HepG2 (cell line): ENCODE measurements around the gene TMEM256.

ENCODE experiments used
- CENPX ChIP-seq: sonication (generic); formaldehyde crosslinking; IDR thresholded peaks from 2 replicates; pipeline ENCODE4 v1.9.0; 2021; ENCODE audit warnings: mild to moderate bottlenecking, missing genetic modification reagents, moderate library complexity
- EP300 ChIP-seq, 3 experiments: sonication (generic) in 1 of 3; formaldehyde crosslinking in 1 of 3; IDR thresholded peaks; 2 replicates each; pipeline versions ENCODE4 v1.5.1 to v1.6.1; 2011 to 2020; ENCODE audit warnings: low read depth in 2 of 3, low read length in 2 of 3, borderline replicate concordance in 1 of 3, improper control_type of control experiment in 1 of 3, mild to moderate bottlenecking in 1 of 3, missing genetic modification reagents in 1 of 3, moderate library complexity in 1 of 3
- MEIS2 ChIP-seq: sonication (generic); formaldehyde crosslinking; IDR thresholded peaks from 2 replicates; pipeline ENCODE4 v1.9.0; 2021; ENCODE audit warnings: mild to moderate bottlenecking, missing genetic modification reagents
- POLR2A ChIP-seq, 2 experiments: IDR thresholded peaks; 2 replicates each; pipeline ENCODE4 v1.6.1; 2011; ENCODE audit warnings: low read depth in 2 of 2, low read length in 2 of 2, mild to moderate bottlenecking in 1 of 2, moderate library complexity in 1 of 2; ENCODE audit not compliant: insufficient read depth in 1 of 2
- PPARG ChIP-seq: conservative IDR thresholded peaks from 2 replicates; pipeline ENCODE4 v1.6.1; 2016; ENCODE audit warnings: missing biosample characterization, missing genetic modification reagents
- SP5 ChIP-seq: IDR thresholded peaks from 2 replicates; pipeline ENCODE4 v1.6.1; 2016; ENCODE audit warnings: low read depth, borderline replicate concordance
- SUZ12 ChIP-seq: fragments of 150-350 bp; IDR thresholded peaks from 2 replicates; pipeline ENCODE4 v1.6.1; 2014; ENCODE audit warnings: low read depth, low read length

DNA sequence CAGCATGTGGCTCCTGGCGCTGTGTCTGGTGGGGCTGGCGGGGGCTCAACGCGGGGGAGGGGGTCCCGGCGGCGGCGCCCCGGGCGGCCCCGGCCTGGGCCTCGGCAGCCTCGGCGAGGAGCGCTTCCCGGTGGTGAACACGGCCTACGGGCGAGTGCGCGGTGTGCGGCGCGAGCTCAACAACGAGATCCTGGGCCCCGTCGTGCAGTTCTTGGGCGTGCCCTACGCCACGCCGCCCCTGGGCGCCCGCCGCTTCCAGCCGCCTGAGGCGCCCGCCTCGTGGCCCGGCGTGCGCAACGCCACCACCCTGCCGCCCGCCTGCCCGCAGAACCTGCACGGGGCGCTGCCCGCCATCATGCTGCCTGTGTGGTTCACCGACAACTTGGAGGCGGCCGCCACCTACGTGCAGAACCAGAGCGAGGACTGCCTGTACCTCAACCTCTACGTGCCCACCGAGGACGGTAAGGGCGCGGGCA is 4.4 kb upstream of the TMEM256 start:
- TF ChIP-seq POLR2A (IDR thresholded peaks at IDR 0.05; ENCODE audit: insufficient read depth in 1 of 2, low read depth in 2 of 2, low read length in 2 of 2) (no peak), MEIS2 (CRISPR knock-in tag) (no peak), EP300 (IDR thresholded peaks at IDR 0.05; ENCODE audit: low read depth in 2 of 2, low read length in 2 of 2) (no peak), EP300 (CRISPR knock-in tag; IDR thresholded peaks at IDR 0.05; ENCODE audit: borderline replicate concordance) (no peak), PPARG (CRISPR knock-in tag) (no peak), CENPX (CRISPR knock-in tag) (no peak), SUZ12 (no peak), SP5 (CRISPR knock-in tag) (no peak)
